Measurements from ENCODE around the gene MARCHF11.

GRCh38 chr5:16090270-16090669 lies 89.3 kb downstream of the MARCHF11 start:
- TF ChIP-seq CTCF (IDR thresholded peaks at IDR 0.05) = no peak
- TF ChIP-seq POLR2A (IDR thresholded peaks at IDR 0.05) = no peak
- TF ChIP-seq EP300 (IDR thresholded peaks at IDR 0.05) = no peak
- no peak for TF ChIP-seq POLR2AphosphoS5 (IDR thresholded peaks at IDR 0.05)

Measured in upper lobe of left lung (tissue), 4 donors.